ENCODE results near the gene DPEP3.

The DPEP3 gene

GRCh38 chr16:67931712-67932461 lies 48.4 kb downstream of the DPEP3 start, which contains the start of gene CTRL:
Gene CTRL, minus strand, starts transcription at chr16:67931862. Its CDS starts 10 bp downstream, at chr16:67931852.
- DNase-seq (ENCODE audit: low read depth in 2 of 2) = no peak

GRCh38 chr16:67930678-67931211 lies 49.6 kb downstream of the DPEP3 start:
- DNase-seq (ENCODE audit: low read depth in 2 of 2) = no peak

GRCh38 chr16:67930191-67930590 lies 50.1 kb downstream of the DPEP3 start:
- no peak for DNase-seq (ENCODE audit: low read depth in 2 of 2)

- peak; percentile 55 to 61 for DNase-seq (ENCODE audit: low read depth in 2 of 2)
Measured at GRCh38 chr16:67928561-67929364, 51.5 kb downstream of the DPEP3 start.

GRCh38 chr16:67928147-67928546 lies 52.2 kb downstream of the DPEP3 start:
- DNase-seq (ENCODE audit: low read depth in 2 of 2) = no peak

GRCh38 chr16:67927131-67927941 lies 53.0 kb downstream of the DPEP3 start:
- DNase-seq (ENCODE audit: low read depth in 2 of 2) = no peak

- DNase-seq (ENCODE audit: low read depth in 2 of 2) = no peak
Measured at GRCh38 chr16:67926181-67926750, 54.0 kb downstream of the DPEP3 start.

Measured in stimulated activated CD8-positive, alpha-beta memory T cell treated with anti-CD3 and anti-CD28 coated beads, Interleukin-7, amount 100 ng/mL, for 4 hours (primary cell).